ENCODE data around the gene PPP1R13L. TPM values are rescaled to one million over a fixed set of nuclear protein-coding genes. Genes with fewer than 3 reads are reported as not detected.

PPP1R13L gene
- total and polyA plus RNA-seq, 2 of the 8 experiments (the other 6 are each of a cell fraction or from before 2014, with no cell fraction given) = 9.1 to 15.3 TPM

- Histone ChIP-seq H3K18ac (ENCODE audit: extremely low read depth, low read length) (peak overlapping the region; percentile 19; the same call in 1 of the 2 replicates), H3K4ac (replicated peaks; ENCODE audit: insufficient read length, low read depth, low read length) (no peak overlapping the region), H3K4me1 (replicated peaks in 1 of 4; ENCODE audit: control insufficient read depth in 3 of 4, insufficient read depth in 4 of 4, low read length in 3 of 4) (peaks cover 4 to 16% (median 11%) of the 10 kb centered on the region in 4 experiments), H3K79me1 (ENCODE audit: low read depth, low read length) (no peaks in the 10 kb centered on the region), H2BK5ac (ENCODE audit: low read depth, low read length) (no peak overlapping the region; the same call in 1 of the 2 replicates), H2AK5ac (ENCODE audit: low read depth, low read length) (no peak overlapping the region), H2BK15ac (ENCODE audit: low read length) (no peak overlapping the region), H3K36me3 (ENCODE audit: control insufficient read depth in 2 of 4, insufficient read depth in 4 of 4, low read length in 3 of 4) (no peaks in the 10 kb centered on the region), H2BK20ac (ENCODE audit: low read length) (no peak overlapping the region), H3K27ac (ENCODE audit: low read depth, low read length) (peak overlapping the region; percentile 23; the same call in 1 of the 2 replicates), H4K20me1 (replicated peaks in 1 of 2; ENCODE audit: control insufficient read depth in 1 of 2, insufficient read depth in 2 of 2, low read length in 2 of 2) (no peaks in the 10 kb centered on the region), H2BK12ac (ENCODE audit: low read depth, low read length) (peak overlapping the region; percentile 82; the same call in 1 of the 2 replicates), H4K91ac (replicated peaks; ENCODE audit: insufficient read length, low read length) (no peak overlapping the region), H2AFZ (ENCODE audit: low read length) (no peak overlapping the region; the same call in 1 of the 2 replicates), H3K23ac (ENCODE audit: insufficient read length) (no peak overlapping the region), H3K4me2 (ENCODE audit: insufficient read depth in 1 of 2, low read depth in 2 of 2, low read length in 2 of 2) (peak overlapping the region; percentile 70), H3K14ac (ENCODE audit: insufficient read length) (no peak overlapping the region), H3K23me2 (ENCODE audit: low read depth, low read length) (peaks cover 10% of the 10 kb centered on the region), H3K4me3 (ENCODE audit: extremely low read depth in 1 of 4, insufficient read depth in 2 of 4, low read depth in 3 of 4, low read length in 4 of 4) (peak overlapping the region; percentile 41 to 95 (median 73)), H3K9ac (replicated peaks in 1 of 4; ENCODE audit: extremely low read depth in 1 of 4, low read depth in 3 of 4, low read length in 3 of 4) (peak overlapping the region in 3 of 4 experiments; percentile 8 to 48 (median 36); a peak in 3 of 7 replicates), H2BK120ac (replicated peaks; ENCODE audit: low read depth, low read length) (no peak overlapping the region), H4K8ac (ENCODE audit: extremely low read depth, insufficient read depth, low read length) (no peak overlapping the region; the same call in 1 of the 2 replicates), H4K5ac (ENCODE audit: insufficient read length, low read depth, low read length) (peak overlapping the region; percentile 20), H3K56ac (replicated peaks; ENCODE audit: insufficient read length, low read depth, low read length) (no peak overlapping the region), H3K79me2 (ENCODE audit: control insufficient read depth in 1 of 2, insufficient read depth in 2 of 2, low read length in 2 of 2) (no peaks in the 10 kb centered on the region), H3K27me3 (replicated peaks in 1 of 4; ENCODE audit: control insufficient read depth in 3 of 4, extremely low read depth in 1 of 4, insufficient read depth in 3 of 4, low read length in 3 of 4) (peaks cover 0 to 5% (median 2%) of the 10 kb centered on the region in 4 experiments; a peak in 3 of 7 replicates), H3K9me3 (ENCODE audit: insufficient read depth in 2 of 2, low read depth in 1 of 2, low read length in 1 of 2) (no peaks in the 10 kb centered on the region)
- DNase-seq (ENCODE audit: low read depth in 1 of 2, low spot score in 2 of 2) (peak in 1 of 2 experiments; percentile 95), FAIRE-seq (no peak)
- CTCF ChIA-PET (ENCODE audit: partially characterized antibody) = interaction anchor here (0.6 to 21.2 kb wide), 37 partner anchors 9 to 424 kb away, joined by 3 to 760 read pairs (median 4); partner anchors contain the start of genes ERCC1, FOSB, FOXA3 and NKPD1
- POLR2A ChIA-PET (ENCODE audit: partially characterized antibody) = interaction anchor here (0.8 to 3.4 kb wide), 18 partner anchors 8 to 68 kb away, joined by 3 to 34 read pairs (median 4); partner anchors contain the start of genes FOSB and VASP
- 2% methylated on average over 53 of the region's 78 CpGs; no CpG with 5 or more reads in 1 of the 2 experiments for WGBS, 2 experiments (ENCODE audit: extremely low coverage in 1 of 2, insufficient coverage in 1 of 2, insufficient read length in 1 of 2, insufficient replicate concordance in 2 of 2, low coverage in 1 of 2, low lambda C conversion rate in 2 of 2, missing lambda C conversion rate in 1 of 2)
- TF ChIP-seq FOSL1 (IDR thresholded peaks at IDR 0.05; ENCODE audit: insufficient read depth, low read depth, low read length) = no peak
- peak; percentile 45 for TF ChIP-seq PHF8 (conservative IDR thresholded peaks at IDR 0.05; ENCODE audit: low read depth, low read length)
- TF ChIP-seq HDAC2 (IDR thresholded peaks at IDR 0.05; ENCODE audit: borderline replicate concordance in 1 of 2, low read depth in 2 of 2, low read length in 2 of 2) = no peak
- peak; percentile 49 for TF ChIP-seq SRF (IDR thresholded peaks at IDR 0.05; ENCODE audit: low read depth, low read length)
- peak; percentile 36; the same call in 1 of the 2 replicates for TF ChIP-seq TAF1 (IDR thresholded peaks at IDR 0.05; ENCODE audit: low read depth, low read length)
- no peak for TF ChIP-seq ATF3 (IDR thresholded peaks at IDR 0.05; ENCODE audit: insufficient read depth, low read depth, low read length)
- peak; percentile 75 to 90 (median 89) for TF ChIP-seq CTCF (IDR thresholded peaks at IDR 0.05; ENCODE audit: control extremely low read depth in 1 of 3, insufficient read depth in 1 of 3, low read depth in 1 of 3, low read length in 3 of 3)
These were observed 34.8 kb upstream of the PPP1R13L start for GRCh38 chr19:45439569-45440258.
